ENCODE results near the gene TUBGCP2.

DNA sequence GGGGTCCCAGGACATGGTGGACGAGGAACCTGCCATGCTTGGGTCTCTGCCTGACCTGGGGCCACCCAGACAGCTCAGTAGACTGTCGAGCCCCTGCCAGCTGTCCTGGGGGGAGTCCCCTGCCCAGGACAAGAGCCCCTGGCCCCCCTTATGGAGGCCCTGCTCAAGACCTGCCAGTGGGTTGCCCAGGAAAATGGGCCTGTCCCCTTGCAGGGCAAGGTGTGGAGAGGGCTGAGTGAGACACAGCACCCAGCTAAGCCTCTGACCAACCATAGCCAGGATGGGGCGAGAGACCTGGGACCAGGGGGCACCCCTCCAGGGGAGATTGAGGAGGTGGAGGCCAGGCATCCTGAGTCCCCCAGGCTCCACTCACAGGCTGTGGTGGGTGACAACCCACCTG is 47.3 kb upstream of the TUBGCP2 start:
- TF ChIP-seq, protein P1, sequence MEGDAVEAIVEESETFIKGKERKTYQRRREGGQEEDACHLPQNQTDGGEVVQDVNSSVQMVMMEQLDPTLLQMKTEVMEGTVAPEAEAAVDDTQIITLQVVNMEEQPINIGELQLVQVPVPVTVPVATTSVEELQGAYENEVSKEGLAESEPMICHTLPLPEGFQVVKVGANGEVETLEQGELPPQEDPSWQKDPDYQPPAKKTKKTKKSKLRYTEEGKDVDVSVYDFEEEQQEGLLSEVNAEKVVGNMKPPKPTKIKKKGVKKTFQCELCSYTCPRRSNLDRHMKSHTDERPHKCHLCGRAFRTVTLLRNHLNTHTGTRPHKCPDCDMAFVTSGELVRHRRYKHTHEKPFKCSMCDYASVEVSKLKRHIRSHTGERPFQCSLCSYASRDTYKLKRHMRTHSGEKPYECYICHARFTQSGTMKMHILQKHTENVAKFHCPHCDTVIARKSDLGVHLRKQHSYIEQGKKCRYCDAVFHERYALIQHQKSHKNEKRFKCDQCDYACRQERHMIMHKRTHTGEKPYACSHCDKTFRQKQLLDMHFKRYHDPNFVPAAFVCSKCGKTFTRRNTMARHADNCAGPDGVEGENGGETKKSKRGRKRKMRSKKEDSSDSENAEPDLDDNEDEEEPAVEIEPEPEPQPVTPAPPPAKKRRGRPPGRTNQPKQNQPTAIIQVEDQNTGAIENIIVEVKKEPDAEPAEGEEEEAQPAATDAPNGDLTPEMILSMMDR (conservative IDR thresholded peaks at IDR 0.05; ENCODE audit: low read length) = no peak
- TF ChIP-seq EZH2phosphoT487 (IDR thresholded peaks at IDR 0.05; ENCODE audit: borderline replicate concordance) = no peak

Measured in Loucy (cell line).